K562 (cell line): ENCODE results near the gene RDH5. TPM values are rescaled to one million over a fixed set of nuclear protein-coding genes. Genes with fewer than 3 reads are reported as not detected.

ENCODE experiments used
- ATAC-seq: fragments of 200-7000 bp; cut with Tn5 transposase; 3 replicates; pipeline ENCODE4 v1.9.1; 2020; ENCODE audit warnings: moderate library complexity
- BruUV-seq: library from RNA; stranded (reverse); fragments of 400-500 nt; replicated peaks from 2 replicates; lab custom pipeline; 2021; lab: Mats Ljungman, UMichigan
- CTCF ChIA-PET: fragments of 300-600 bp; formaldehyde crosslinking; extraction: SDS; loops from one replicate; lab custom pipeline; 2021; ENCODE audit warnings: low intra/inter-chr PET ratio; lab: Yijun Ruan, JAX
- POLR2A ChIA-PET: fragments of 300-600, 350-650 bp; sonication (Branson Sonifier 250); formaldehyde crosslinking; extraction: SDS; loops from one replicate; lab custom pipeline; 2021; ENCODE audit warnings: antibody characterized with exemption, inconsistent platforms; lab: Yijun Ruan, JAX
- DNase-seq, 4 experiments: peaks; one replicate each; pipeline versions ENCODE4 v3.0.0 to v3.0.0-alpha.2; 2011 to 2018; ENCODE audit warnings: low spot score in 3 of 4, mixed read lengths in 3 of 4; ENCODE audit errors: extremely low read depth in 1 of 4
- FAIRE-seq: peaks from 2 replicates; lab custom pipeline; 2011; peaks lifted over from hg19 to GRCh38; lab: Jason Lieb, UNC
- H2AFZ ChIP-seq: 2 replicates; pipeline ENCODE4 v1.6.0; 2011; ENCODE audit warnings: low read depth, low read length, control low read depth, inconsistent platforms
- H3K27ac ChIP-seq: fragments of 200-600 bp; 3 replicates; pipeline ENCODE4 v1.8.0; 2011; ENCODE audit warnings: low read depth, mild to moderate bottlenecking, control low read depth, inconsistent platforms, low read length, moderate library complexity, mixed read lengths; ENCODE audit errors: extremely low read depth
- H3K27me3 ChIP-seq, 2 experiments: fragments of 300-600 bp in 1 of 2; 2 replicates in 1 of 2; 3 replicates in 1 of 2; pipeline versions ENCODE4 v1.6.0 to v1.8.0; 2011; ENCODE audit warnings: inconsistent platforms in 2 of 2, low read length in 2 of 2, mild to moderate bottlenecking in 1 of 2, mixed read lengths in 1 of 2, moderate library complexity in 1 of 2; ENCODE audit not compliant: control insufficient read depth in 2 of 2, insufficient read depth in 2 of 2
- H3K36me3 ChIP-seq: fragments of 300-600 bp; 3 replicates; pipeline ENCODE4 v1.8.0; 2011; ENCODE audit warnings: mild to moderate bottlenecking, low read length, inconsistent platforms; ENCODE audit not compliant: control insufficient read depth, insufficient read depth
- H3K4me1 ChIP-seq, 2 experiments: fragments of 200-600 bp in 1 of 2; replicated peaks in 1 of 2; 2 replicates in 1 of 2; 3 replicates in 1 of 2; pipeline versions ENCODE4 v1.5.1 to v1.8.0; 2011; ENCODE audit warnings: inconsistent platforms in 2 of 2, low read length in 2 of 2, mild to moderate bottlenecking in 1 of 2, mixed read lengths in 1 of 2, moderate library complexity in 1 of 2; ENCODE audit not compliant: control insufficient read depth in 2 of 2, insufficient read depth in 2 of 2
- H3K4me2 ChIP-seq: 2 replicates; pipeline ENCODE4 v1.6.1; 2011; ENCODE audit warnings: low read length, control low read depth, inconsistent platforms, mixed read lengths; ENCODE audit not compliant: insufficient read depth
- H3K4me3 ChIP-seq: fragments of 200-600 bp; sonication (generic), shearing (Covaris generic); 2 replicates; pipeline ENCODE4 v1.5.1; 2016; ENCODE audit warnings: control low read depth, inconsistent platforms
- H3K79me2 ChIP-seq: fragments of 200-600 bp; 3 replicates; pipeline ENCODE4 v1.8.0; 2011; ENCODE audit warnings: low read length, inconsistent platforms; ENCODE audit not compliant: control insufficient read depth, insufficient read depth
- H3K9ac ChIP-seq, 2 experiments: 2 replicates each; pipeline versions ENCODE4 v1.6.0 to v1.6.1; 2011; ENCODE audit warnings: low read depth in 2 of 2, low read length in 2 of 2, control low read depth in 1 of 2, inconsistent platforms in 1 of 2, mild to moderate bottlenecking in 1 of 2, mixed read lengths in 1 of 2; ENCODE audit not compliant: insufficient read depth in 1 of 2
- H3K9me1 ChIP-seq: one replicate; pipeline ENCODE4 v1.6.0; 2011; ENCODE audit warnings: inconsistent platforms, mild to moderate bottlenecking, low read length, moderate library complexity; ENCODE audit not compliant: control insufficient read depth, insufficient read depth
- H3K9me3 ChIP-seq: replicated peaks from 2 replicates; pipeline ENCODE4 v1.5.1; 2011; ENCODE audit warnings: low read depth, low read length, inconsistent platforms; ENCODE audit not compliant: control insufficient read depth, insufficient read depth
- H4K20me1 ChIP-seq: replicated peaks from 2 replicates; pipeline ENCODE4 v1.6.1; 2011; ENCODE audit warnings: low read length, inconsistent platforms, mixed read lengths; ENCODE audit not compliant: control insufficient read depth, insufficient read depth
- CEBPB ChIP-seq: fragments of 450-650 bp; IDR thresholded peaks from 2 replicates; pipeline ENCODE4 v1.6.1; 2016; ENCODE audit warnings: missing genetic modification characterization, missing compliant biosample characterization
- CEBPG ChIP-seq, 3 experiments: fragments of 200-800 bp in 1 of 3; sonication (Bioruptor generic) in 1 of 3; sonication (generic) in 1 of 3; formaldehyde crosslinking in 1 of 3; IDR thresholded peaks in 2 of 3; conservative IDR thresholded peaks in 1 of 3; 2 replicates each; pipeline versions ENCODE4 v1.6.1 to v1.8.0; 2016 to 2022; ENCODE audit warnings: missing compliant biosample characterization in 2 of 3, missing genetic modification characterization in 2 of 3, mild to moderate bottlenecking in 1 of 3, missing genetic modification reagents in 1 of 3
- FOSL1 ChIP-seq: fragments of 200-800 bp; sonication (Bioruptor generic); conservative IDR thresholded peaks from 2 replicates; pipeline ENCODE4 v1.6.1; 2016; ENCODE audit warnings: missing genetic modification characterization, missing compliant biosample characterization
- NFIC ChIP-seq: fragments of 450-650 bp; IDR thresholded peaks from 2 replicates; pipeline ENCODE4 v1.6.1; 2017; ENCODE audit warnings: mild to moderate bottlenecking, inconsistent platforms
- NR2C2 ChIP-seq, 2 experiments: fragments of 200-800 bp in 1 of 2; sonication (Bioruptor generic) in 1 of 2; sonication (generic) in 1 of 2; formaldehyde crosslinking in 1 of 2; IDR thresholded peaks; 2 replicates each; pipeline versions ENCODE4 v1.6.1 to v1.8.0; 2016 to 2022; ENCODE audit warnings: mild to moderate bottlenecking in 1 of 2, missing compliant biosample characterization in 1 of 2, missing genetic modification characterization in 1 of 2, missing genetic modification reagents in 1 of 2
- SRSF9 ChIP-seq: fragments of 200-400 bp; formaldehyde crosslinking; IDR thresholded peaks from 2 replicates; pipeline ENCODE4 v1.6.1; 2017; ENCODE audit warnings: low read depth, low read length, borderline replicate concordance
- TAF7 ChIP-seq: fragments of 450-650 bp; IDR thresholded peaks from 2 replicates; pipeline ENCODE4 v1.6.1; 2016; ENCODE audit warnings: missing genetic modification characterization, missing compliant biosample characterization
- TARDBP ChIP-seq: fragments of 450-650 bp; IDR thresholded peaks from 2 replicates; pipeline ENCODE4 v1.6.1; 2016
- ZFP30 ChIP-seq: fragments of 250-450 bp; sonication (Bioruptor Pico); IDR thresholded peaks from 2 replicates; pipeline ENCODE4 v1.8.0; 2022; ENCODE audit warnings: moderate library complexity, mild to moderate bottlenecking, inconsistent platforms, borderline replicate concordance
- ZNF696 ChIP-seq: fragments of 250-450 bp; sonication (Bioruptor Pico); conservative IDR thresholded peaks from 2 replicates; pipeline ENCODE4 v1.4.0; 2020; ENCODE audit warnings: mild to moderate bottlenecking, moderate library complexity
- ZZZ3 ChIP-seq: fragments of 450-650 bp; IDR thresholded peaks from 2 replicates; pipeline ENCODE4 v1.6.1; 2016; ENCODE audit warnings: antibody characterized with exemption, mild to moderate bottlenecking, moderate library complexity
- WGBS: fragments of 100-300 bp; shearing (Covaris generic); methylation state at CpG from one replicate; pipeline ENCODE4 v1.1.6; 2016; ENCODE audit warnings: low coverage, mixed read lengths; ENCODE audit not compliant: insufficient coverage; ENCODE audit errors: missing lambda C conversion rate; 5-methylcytosine and 5-hydroxymethylcytosine counted together
- in situ Hi-C: fragments of 300-500 bp; cut with MboI; formaldehyde crosslinking; loops from 4 replicates; pipeline ENCODE4 v1.15.0; 2018; ENCODE audit warnings: inconsistent platforms, mixed read lengths
- intact Hi-C: fragments of 100-400 bp; cut with micrococcal nuclease; formaldehyde crosslinking; loops from 2 replicates; pipeline ENCODE4 v1.14.2; 2022
- polyA plus RNA-seq, 8 experiments: library from polyadenylated mRNA; depleted of rRNA in 4 of 8; stranded (reverse) in 5 of 8; unstranded in 3 of 8; fragments of >200 nt; fragmentation: Nextera tagmentation in 2 of 8; fragmentation: Illumina TruSeq in 1 of 8; extraction: Ambion mirVana in 2 of 8; extraction: Trizol in 1 of 8; gene quantifications; 2 replicates each; pipeline versions ENCODE4 v1.2.1 to v1.2.3, GENCODE V29; 2011 to 2014; ENCODE audit warnings: inconsistent platforms in 1 of 8, missing spikeins in 1 of 8
- total RNA-seq, 7 experiments: library from RNA; depleted of rRNA in 6 of 7; stranded (reverse); fragments of >200 nt in 6 of 7; fragmentation: Illumina TruSeq in 2 of 7; extraction: Trizol in 2 of 7; gene quantifications; 2 replicates each; pipeline versions ENCODE4 v1.2.1 to v1.2.3, GENCODE V29; 2011 to 2021; ENCODE audit warnings: low replicate concordance in 1 of 7
- TF ChIP-seq, protein P1 (sequence below): fragments of 450-650 bp; IDR thresholded peaks from 2 replicates; pipeline ENCODE4 v1.7.0; 2016; ENCODE audit warnings: borderline replicate concordance

The RDH5 gene
- total and polyA plus RNA-seq, 9 of the 15 experiments (the other 6 are each of a cell fraction or from before 2014, with no cell fraction given) = 0.28 to 2.0 (median 1.1) TPM; not detected in 1

DNA sequence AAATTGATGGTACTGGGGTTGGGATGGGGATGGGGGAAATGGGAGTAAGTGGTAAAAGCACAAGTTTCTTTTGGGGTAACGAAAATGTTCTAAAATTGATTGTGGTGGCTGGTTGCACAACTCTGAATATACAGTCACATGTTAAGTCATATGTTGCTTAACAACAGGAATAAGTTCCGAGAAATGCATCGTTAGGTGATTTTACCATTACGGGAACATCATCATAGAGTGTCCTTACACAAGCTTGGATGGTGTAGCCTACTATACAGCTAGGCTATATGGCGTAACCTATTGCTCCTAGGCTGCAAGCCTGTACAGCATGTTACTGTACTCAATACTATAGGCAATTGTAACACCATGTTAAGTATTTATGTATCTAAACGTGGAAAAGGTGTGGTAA lies 43.5 kb upstream of the RDH5 start:
- CTCF ChIA-PET = no interaction called here
- TF ChIP-seq CEBPB = peak; percentile 68
- no peak for TF ChIP-seq CEBPG (CRISPR knock-in tag; IDR thresholded peaks at IDR 0.05)
- peak in 1 of 2 experiments; percentile 35; a peak in 1 of 4 replicates for TF ChIP-seq CEBPG (tag; conservative IDR thresholded peaks at IDR 0.05 in 1 of 2, IDR thresholded peaks at IDR 0.05 in 1 of 2)
- no peak for TF ChIP-seq ZFP30
- TF ChIP-seq NR2C2 (CRISPR knock-in tag; IDR thresholded peaks at IDR 0.05) = no peak
- no peak for TF ChIP-seq NR2C2 (tag; IDR thresholded peaks at IDR 0.05)
- no peaks in the 10 kb centered on the region for H3K36me3 ChIP-seq
- H2AFZ ChIP-seq = no peak overlapping the region
- no peaks in the 10 kb centered on the region for H3K9me1 ChIP-seq
- FAIRE-seq = no peak
- peaks cover 0 to 5% of the 10 kb centered on the region in 2 experiments; a peak in 2 of 5 replicates for H3K4me1 ChIP-seq
- no peaks in the 10 kb centered on the region for H4K20me1 ChIP-seq
- peaks cover 2 to 19% of the 10 kb centered on the region in 2 experiments; a peak in 4 of 5 replicates for H3K27me3 ChIP-seq
- in situ Hi-C loops (no loop called here), intact Hi-C loops (no loop called here)
- DNase-seq = no peak
- no peaks in the 10 kb centered on the region for H3K79me2 ChIP-seq
- no TSS peak for BruUV-seq
- ATAC-seq = no peak
- no peak overlapping the region for H3K9ac ChIP-seq
- H3K4me2 ChIP-seq = no peak overlapping the region
- no peaks in the 10 kb centered on the region for H3K9me3 ChIP-seq
- H3K4me3 ChIP-seq = no peak overlapping the region
- WGBS = 3% methylated on average over 6 of the region's 6 CpGs
- H3K27ac ChIP-seq = no peak overlapping the region
- POLR2A ChIA-PET = no interaction called here

DNA sequence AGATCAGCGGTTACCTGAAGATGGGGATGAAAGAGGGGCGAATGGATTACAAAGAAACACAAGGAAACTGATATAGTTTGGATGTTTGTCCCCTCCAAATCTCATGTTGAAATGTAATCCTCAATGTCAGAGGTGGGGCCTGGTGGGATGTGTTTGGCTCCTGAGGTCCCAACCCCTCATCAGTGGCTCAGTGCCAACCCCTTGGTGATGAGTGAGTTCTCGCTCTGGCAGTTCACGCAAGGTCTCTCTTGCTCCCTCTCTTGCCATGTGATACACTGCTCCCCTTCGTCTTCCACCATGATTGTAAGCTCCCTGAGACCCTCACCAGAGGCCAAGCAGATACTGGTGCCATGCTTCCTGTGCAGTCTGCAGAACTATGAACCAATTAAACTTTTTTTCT lies 40.5 kb upstream of the RDH5 start:
- FAIRE-seq (no peak), DNase-seq (no peak), ATAC-seq (no peak)
- in situ Hi-C loops = no loop called here
- ChIA-PET POLR2A (no interaction called here), CTCF (no interaction called here)
- H3K9me1 ChIP-seq = no peaks in the 10 kb centered on the region
- no peak overlapping the region for H3K4me2 ChIP-seq
- no TSS peak for BruUV-seq
- peaks cover 0 to 11% of the 10 kb centered on the region in 2 experiments; a peak in 2 of 5 replicates for H3K4me1 ChIP-seq
- intact Hi-C loops = loop anchor here (2.0 kb wide), 1 partner anchor 27 kb away; the partner anchor contains the start of gene ITGA7
- no peak overlapping the region for H3K9ac ChIP-seq
- no peak overlapping the region for H3K27ac ChIP-seq
- WGBS = 7% methylated on average over 5 of the region's 5 CpGs
- H3K36me3 ChIP-seq = no peaks in the 10 kb centered on the region
- no peaks in the 10 kb centered on the region for H4K20me1 ChIP-seq
- H3K9me3 ChIP-seq = no peaks in the 10 kb centered on the region
- H3K27me3 ChIP-seq = peaks cover 14 to 37% of the 10 kb centered on the region in 2 experiments
- H3K4me3 ChIP-seq = no peak overlapping the region
- peak; percentile 36; the same call in 1 of the 2 replicates for TF ChIP-seq NFIC
- no peak for TF ChIP-seq ZZZ3
- no peak for TF ChIP-seq SRSF9
- no peak for TF ChIP-seq TARDBP
- no peak for TF ChIP-seq FOSL1 (tag)
- TF ChIP-seq ZNF696 = no peak
- TF ChIP-seq, protein P1, sequence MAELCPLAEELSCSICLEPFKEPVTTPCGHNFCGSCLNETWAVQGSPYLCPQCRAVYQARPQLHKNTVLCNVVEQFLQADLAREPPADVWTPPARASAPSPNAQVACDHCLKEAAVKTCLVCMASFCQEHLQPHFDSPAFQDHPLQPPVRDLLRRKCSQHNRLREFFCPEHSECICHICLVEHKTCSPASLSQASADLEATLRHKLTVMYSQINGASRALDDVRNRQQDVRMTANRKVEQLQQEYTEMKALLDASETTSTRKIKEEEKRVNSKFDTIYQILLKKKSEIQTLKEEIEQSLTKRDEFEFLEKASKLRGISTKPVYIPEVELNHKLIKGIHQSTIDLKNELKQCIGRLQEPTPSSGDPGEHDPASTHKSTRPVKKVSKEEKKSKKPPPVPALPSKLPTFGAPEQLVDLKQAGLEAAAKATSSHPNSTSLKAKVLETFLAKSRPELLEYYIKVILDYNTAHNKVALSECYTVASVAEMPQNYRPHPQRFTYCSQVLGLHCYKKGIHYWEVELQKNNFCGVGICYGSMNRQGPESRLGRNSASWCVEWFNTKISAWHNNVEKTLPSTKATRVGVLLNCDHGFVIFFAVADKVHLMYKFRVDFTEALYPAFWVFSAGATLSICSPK = no peak
- no peak for TF ChIP-seq TAF7 (tag)
- TF ChIP-seq, all 486 proteins: peak for 1
- H3K79me2 ChIP-seq = no peaks in the 10 kb centered on the region
- H2AFZ ChIP-seq = no peak overlapping the region
